Measurements from ENCODE around the gene CLSTN2. TPM values are rescaled to one million over a fixed set of nuclear protein-coding genes. Genes with fewer than 3 reads are reported as not detected.

Gene CLSTN2
- total RNA-seq, 1 experiment from 2014 or later: 0.68 TPM

- H3K79me1 ChIP-seq (ENCODE audit: insufficient read depth, low read depth, low read length, poor library complexity, severe bottlenecking): no peaks in the 10 kb centered on the region
- no peaks in the 10 kb centered on the region for H3K79me2 ChIP-seq (ENCODE audit: insufficient read depth, low read length)
- H3K14ac ChIP-seq (ENCODE audit: insufficient read depth, low read length): no peak overlapping the region; the same call in 1 of the 2 replicates
These were observed 80.8 kb downstream of the CLSTN2 start for GRCh38 chr3:140015741-140016140.

More at GRCh38 chr3:140015741-140016140, 80.8 kb downstream of the CLSTN2 start:
- H3K56ac ChIP-seq (ENCODE audit: insufficient read length, low read depth, low read length): no peak overlapping the region
- H3K27ac Mint-ChIP-seq: no peak overlapping the region
- H3K4ac ChIP-seq (ENCODE audit: low read depth, low read length): no peak overlapping the region
- DNase-seq: no peak
- H3K9me3 ChIP-seq (ENCODE audit: control insufficient read depth, low read depth, low read length): no peaks in the 10 kb centered on the region
- WGBS (ENCODE audit: extremely low coverage, insufficient read length, low lambda C conversion rate): no CpG with 5 or more reads among the region's 3 CpGs
- no peak overlapping the region for H2AK5ac ChIP-seq (ENCODE audit: insufficient read length, low read length)
- no peak overlapping the region for H3K27ac ChIP-seq (ENCODE audit: insufficient read length, low read depth, low read length)
- H2BK12ac ChIP-seq (ENCODE audit: insufficient read length, low read depth, low read length): no peak overlapping the region
- no peak overlapping the region for H3T11ph ChIP-seq (ENCODE audit: low read length)
- TF ChIP-seq, protein P1, sequence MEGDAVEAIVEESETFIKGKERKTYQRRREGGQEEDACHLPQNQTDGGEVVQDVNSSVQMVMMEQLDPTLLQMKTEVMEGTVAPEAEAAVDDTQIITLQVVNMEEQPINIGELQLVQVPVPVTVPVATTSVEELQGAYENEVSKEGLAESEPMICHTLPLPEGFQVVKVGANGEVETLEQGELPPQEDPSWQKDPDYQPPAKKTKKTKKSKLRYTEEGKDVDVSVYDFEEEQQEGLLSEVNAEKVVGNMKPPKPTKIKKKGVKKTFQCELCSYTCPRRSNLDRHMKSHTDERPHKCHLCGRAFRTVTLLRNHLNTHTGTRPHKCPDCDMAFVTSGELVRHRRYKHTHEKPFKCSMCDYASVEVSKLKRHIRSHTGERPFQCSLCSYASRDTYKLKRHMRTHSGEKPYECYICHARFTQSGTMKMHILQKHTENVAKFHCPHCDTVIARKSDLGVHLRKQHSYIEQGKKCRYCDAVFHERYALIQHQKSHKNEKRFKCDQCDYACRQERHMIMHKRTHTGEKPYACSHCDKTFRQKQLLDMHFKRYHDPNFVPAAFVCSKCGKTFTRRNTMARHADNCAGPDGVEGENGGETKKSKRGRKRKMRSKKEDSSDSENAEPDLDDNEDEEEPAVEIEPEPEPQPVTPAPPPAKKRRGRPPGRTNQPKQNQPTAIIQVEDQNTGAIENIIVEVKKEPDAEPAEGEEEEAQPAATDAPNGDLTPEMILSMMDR (conservative IDR thresholded peaks at IDR 0.05): no peak
- no peak overlapping the region for H2AFZ ChIP-seq (ENCODE audit: low read length)
- H4K20me1 ChIP-seq (ENCODE audit: control insufficient read depth, insufficient read depth, insufficient read length): no peaks in the 10 kb centered on the region
- no peak overlapping the region for H3K23ac ChIP-seq (ENCODE audit: insufficient read length, low read depth, low read length)
- no peaks in the 10 kb centered on the region for H3K4me1 ChIP-seq (ENCODE audit: insufficient read depth, low read length)
- no peaks in the 10 kb centered on the region for H3K23me2 ChIP-seq (ENCODE audit: insufficient read length, low read depth, low read length, poor library complexity, severe bottlenecking)
- H4K91ac ChIP-seq (ENCODE audit: insufficient read length, low read depth, low read length): no peak overlapping the region
- H3K27me3 ChIP-seq (ENCODE audit: insufficient read depth, low read length): no peaks in the 10 kb centered on the region
- H2BK20ac ChIP-seq (ENCODE audit: low read depth, low read length, poor library complexity, severe bottlenecking): no peak overlapping the region
- no peak overlapping the region for H3K18ac ChIP-seq (ENCODE audit: insufficient read length, low read depth, low read length)
- no peak overlapping the region for H4K8ac ChIP-seq (replicated peaks; ENCODE audit: insufficient read length, low read depth, low read length)
- H2BK5ac ChIP-seq (ENCODE audit: insufficient read length, low read length): no peak overlapping the region
- no peaks in the 10 kb centered on the region for H3K36me3 Mint-ChIP-seq (ENCODE audit: insufficient read depth in 1 of 3, low read depth in 3 of 3)
- no peak overlapping the region for H2BK15ac ChIP-seq (ENCODE audit: low read depth, low read length)
- no peak overlapping the region for H4K5ac ChIP-seq (ENCODE audit: insufficient read length, low read depth, low read length)
- H3K9me3 Mint-ChIP-seq: no peaks in the 10 kb centered on the region
- no peak overlapping the region for H3K9ac ChIP-seq (ENCODE audit: extremely low read depth, insufficient read length, low read length)
- no peaks in the 10 kb centered on the region for H3K4me1 Mint-ChIP-seq
- no peak overlapping the region for H3K4me3 Mint-ChIP-seq
- H3K27me3 Mint-ChIP-seq (ENCODE audit: low read depth): no peaks in the 10 kb centered on the region; the same call in 1 of the 2 replicates
- no peak overlapping the region for H3K4me2 ChIP-seq (ENCODE audit: insufficient read depth, insufficient read length, low read length)
- no peak overlapping the region for H2BK120ac ChIP-seq (ENCODE audit: low read depth, low read length, poor library complexity, severe bottlenecking)

Data from H9 (cell line).